Endothelial cell of umbilical vein (primary cell): Measurements from ENCODE around the gene MAGEH1. TPM values are rescaled to one million over a fixed set of nuclear protein-coding genes. Genes with fewer than 3 reads are reported as not detected.

ENCODE experiments used
- BruUV-seq: library from RNA; stranded (reverse); fragments of 400-500 nt; replicated peaks from 2 replicates; lab custom pipeline; 2021; lab: Mats Ljungman, UMichigan
- CTCF ChIA-PET: fragments of 300-600, 350-600 bp; sonication (Branson Sonifier 250); formaldehyde crosslinking; loops from one replicate; lab custom pipeline; 2021; ENCODE audit warnings: antibody characterized with exemption, inconsistent platforms; lab: Charles Lee
- POLR2A ChIA-PET: fragments of 300-600, 350-600 bp; sonication (Branson Sonifier 250); formaldehyde crosslinking; loops from one replicate; lab custom pipeline; 2021; ENCODE audit warnings: antibody characterized with exemption, inconsistent platforms; lab: Charles Lee
- DNase-seq: peaks from one replicate; pipeline ENCODE4 v3.0.0-alpha.2; 2011; ENCODE audit warnings: low read depth, low spot score
- FAIRE-seq: peaks from 2 replicates; lab custom pipeline; 2011; peaks lifted over from hg19 to GRCh38; lab: Jason Lieb, UNC
- H2AFZ ChIP-seq: 2 replicates; pipeline ENCODE4 v1.6.0; 2012; ENCODE audit warnings: low read depth, low read length, control low read depth, inconsistent platforms
- H3K27ac ChIP-seq: 2 replicates; pipeline ENCODE4 v1.5.1; 2011; ENCODE audit warnings: low read depth, mild to moderate bottlenecking, control low read depth, low read length, moderate library complexity; ENCODE audit not compliant: insufficient read depth
- H3K27me3 ChIP-seq, 2 experiments: 2 replicates each; pipeline versions ENCODE4 v1.6.0 to v1.6.1; 2011; ENCODE audit warnings: low read length in 2 of 2, mixed read lengths in 1 of 2; ENCODE audit not compliant: control insufficient read depth in 2 of 2, insufficient read depth in 2 of 2
- H3K36me3 ChIP-seq, 2 experiments: 2 replicates in 1 of 2; 3 replicates in 1 of 2; pipeline ENCODE4 v1.5.1; 2011; ENCODE audit warnings: low read length in 2 of 2, mild to moderate bottlenecking in 1 of 2, moderate library complexity in 1 of 2; ENCODE audit not compliant: control insufficient read depth in 2 of 2, insufficient read depth in 2 of 2; ENCODE audit errors: extremely low read depth in 1 of 2
- H3K4me1 ChIP-seq: 3 replicates; pipeline ENCODE4 v1.5.1; 2011; ENCODE audit warnings: mild to moderate bottlenecking, low read length; ENCODE audit not compliant: control insufficient read depth, insufficient read depth; ENCODE audit errors: extremely low read depth
- H3K4me2 ChIP-seq: 2 replicates; pipeline ENCODE4 v1.6.1; 2011; ENCODE audit warnings: low read length, control low read depth, mixed read lengths; ENCODE audit not compliant: insufficient read depth
- H3K4me3 ChIP-seq, 3 experiments: fragments of 200-600 bp in 1 of 3; sonication (generic), shearing (Covaris generic) in 1 of 3; replicated peaks in 1 of 3; 2 replicates each; pipeline ENCODE4 v1.5.1; 2011 to 2016; ENCODE audit warnings: control low read depth in 3 of 3, low read length in 3 of 3, mild to moderate bottlenecking in 2 of 3, inconsistent platforms in 1 of 3, low read depth in 1 of 3, moderate library complexity in 1 of 3; ENCODE audit not compliant: insufficient read depth in 1 of 3
- H3K79me2 ChIP-seq: 2 replicates; pipeline ENCODE4 v1.6.0; 2012; ENCODE audit warnings: low read length, inconsistent platforms; ENCODE audit not compliant: control insufficient read depth, insufficient read depth
- H3K9ac ChIP-seq: replicated peaks from 2 replicates; pipeline ENCODE3; 2011; ENCODE audit warnings: low read length, control low read depth; ENCODE audit not compliant: insufficient read depth; ENCODE audit errors: extremely low read depth
- H3K9me1 ChIP-seq: replicated peaks from 3 replicates; pipeline ENCODE4 v1.6.0; 2011; ENCODE audit warnings: mild to moderate bottlenecking, low read length; ENCODE audit not compliant: control insufficient read depth, insufficient read depth; ENCODE audit errors: extremely low read depth
- H3K9me3 ChIP-seq: replicated peaks from 2 replicates; pipeline ENCODE4 v1.5.1; 2012; ENCODE audit warnings: low read length, inconsistent platforms; ENCODE audit not compliant: control insufficient read depth, insufficient read depth
- H4K20me1 ChIP-seq: replicated peaks from 2 replicates; pipeline ENCODE3; 2011; ENCODE audit warnings: mild to moderate bottlenecking, low read length; ENCODE audit not compliant: control insufficient read depth, insufficient read depth; ENCODE audit errors: extremely low read depth
- EZH2 ChIP-seq: IDR thresholded peaks from 2 replicates; pipeline ENCODE4 v1.6.1; 2012; ENCODE audit warnings: borderline replicate concordance, low read depth, mild to moderate bottlenecking, moderate library complexity, low read length, inconsistent platforms; ENCODE audit not compliant: severe bottlenecking
- FOS ChIP-seq: IDR thresholded peaks from 2 replicates; pipeline ENCODE4 v1.6.1; 2011; ENCODE audit warnings: mild to moderate bottlenecking, low read length, moderate library complexity, borderline replicate concordance; ENCODE audit not compliant: insufficient read depth
- GATA2 ChIP-seq: IDR thresholded peaks from 2 replicates; pipeline ENCODE4 v1.7.0; 2011; ENCODE audit warnings: low read depth, mild to moderate bottlenecking, moderate library complexity, mixed read lengths, low read length; ENCODE audit not compliant: insufficient read length, insufficient read depth
- JUN ChIP-seq: IDR thresholded peaks from 2 replicates; pipeline ENCODE4 v1.6.1; 2011; ENCODE audit warnings: borderline replicate concordance, low read depth; ENCODE audit not compliant: insufficient read length, insufficient read depth
- MYC ChIP-seq: IDR thresholded peaks from one replicate; pipeline ENCODE4 v1.6.1; 2011; ENCODE audit warnings: mild to moderate bottlenecking, low read depth, low read length
- POLR2A ChIP-seq: IDR thresholded peaks from 2 replicates; pipeline ENCODE4 v1.6.1; 2012; ENCODE audit warnings: low read depth, mild to moderate bottlenecking, control low read depth, low read length
- POLR2AphosphoS5 ChIP-seq: IDR thresholded peaks from 2 replicates; pipeline ENCODE4 v1.6.1; 2012; ENCODE audit warnings: low read depth, mild to moderate bottlenecking, control low read depth, low read length, moderate library complexity; ENCODE audit not compliant: insufficient read depth
- dilution Hi-C: fragments of 300-500 bp; cut with MboI; formaldehyde crosslinking; loops from one replicate; pipeline ENCODE4 v1.15.0; 2019; ENCODE audit warnings: low sequenced_read_pairs; ENCODE audit not compliant: extremely low pct_ligation_motif_present
- intact Hi-C: fragments of 100-400 bp; cut with micrococcal nuclease; formaldehyde crosslinking; loops from one replicate; pipeline ENCODE4 v1.10.0; 2022
- polyA plus RNA-seq, 4 experiments: library from polyadenylated mRNA; depleted of rRNA in 3 of 4; stranded (reverse) in 3 of 4; unstranded in 1 of 4; fragments of >200 nt; gene quantifications; 2 replicates each; pipeline versions ENCODE4 v1.2.1 to v1.2.3, GENCODE V29; 2011 to 2012; ENCODE audit warnings: missing spikeins in 1 of 4
- total RNA-seq: library from RNA; stranded (reverse); gene quantifications from 2 replicates; pipeline ENCODE4 v1.2.3, GENCODE V29; 2021
- TF ChIP-seq, protein P1 (sequence below), 2 donors: IDR thresholded peaks; 1 replicate in 1 of 2; 2 replicates in 1 of 2; pipeline ENCODE4 v1.5.1; 2011; ENCODE audit warnings: low read length in 2 of 2, mild to moderate bottlenecking in 2 of 2, moderate library complexity in 2 of 2, control low read depth in 1 of 2, inconsistent platforms in 1 of 2, low read depth in 1 of 2; ENCODE audit not compliant: insufficient read depth in 1 of 2; ENCODE audit errors: extremely low read depth in 1 of 2
- TF ChIP-seq, protein P2 (sequence below): IDR thresholded peaks from 2 replicates; pipeline ENCODE4 v1.6.1; 2011; ENCODE audit not compliant: insufficient read depth, insufficient read length

Gene MAGEH1
- total and polyA plus RNA-seq, 2 donors (not counting 3 experiments of a cell fraction or from before 2014, with no cell fraction given): 15.1 to 32.2 TPM

DNA sequence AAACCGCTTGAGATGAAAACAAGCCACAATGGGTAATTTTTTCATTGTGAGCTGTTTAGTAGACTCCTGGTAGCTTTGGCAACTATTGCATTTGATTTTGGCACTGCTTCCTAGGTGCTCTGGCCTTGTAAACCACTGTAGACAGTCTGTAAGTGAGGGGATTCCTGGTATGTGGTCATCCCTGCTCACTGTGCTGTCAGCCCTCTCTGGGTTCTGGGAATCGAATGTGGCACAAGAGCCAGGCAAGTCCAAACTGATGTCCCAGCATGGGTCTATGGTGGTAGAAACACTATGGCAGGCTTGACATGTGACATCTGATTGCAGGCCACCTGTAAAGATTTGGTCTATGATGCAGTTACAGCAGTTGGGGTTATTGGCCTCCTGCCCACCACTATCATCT is 35.2 kb downstream of the MAGEH1 start:
- Histone ChIP-seq H4K20me1 (no peaks in the 10 kb centered on the region), H3K9ac (no peak overlapping the region), H3K36me3 (no peaks in the 10 kb centered on the region), H2AFZ (no peak overlapping the region), H3K79me2 (no peaks in the 10 kb centered on the region), H3K27ac (no peak overlapping the region), H3K9me3 (no peaks in the 10 kb centered on the region), H3K4me1 (peaks cover 2% of the 10 kb centered on the region), H3K4me2 (no peak overlapping the region), H3K9me1 (no peaks in the 10 kb centered on the region), H3K4me3 (no peak overlapping the region), H3K27me3 (no peaks in the 10 kb centered on the region)
- dilution Hi-C loops (no loop called here), intact Hi-C loops (no loop called here)
- FAIRE-seq (no peak), DNase-seq (no peak)
- CTCF ChIA-PET: no interaction called here
- BruUV-seq: no TSS peak
- TF ChIP-seq GATA2: no peak
- TF ChIP-seq, protein P1, sequence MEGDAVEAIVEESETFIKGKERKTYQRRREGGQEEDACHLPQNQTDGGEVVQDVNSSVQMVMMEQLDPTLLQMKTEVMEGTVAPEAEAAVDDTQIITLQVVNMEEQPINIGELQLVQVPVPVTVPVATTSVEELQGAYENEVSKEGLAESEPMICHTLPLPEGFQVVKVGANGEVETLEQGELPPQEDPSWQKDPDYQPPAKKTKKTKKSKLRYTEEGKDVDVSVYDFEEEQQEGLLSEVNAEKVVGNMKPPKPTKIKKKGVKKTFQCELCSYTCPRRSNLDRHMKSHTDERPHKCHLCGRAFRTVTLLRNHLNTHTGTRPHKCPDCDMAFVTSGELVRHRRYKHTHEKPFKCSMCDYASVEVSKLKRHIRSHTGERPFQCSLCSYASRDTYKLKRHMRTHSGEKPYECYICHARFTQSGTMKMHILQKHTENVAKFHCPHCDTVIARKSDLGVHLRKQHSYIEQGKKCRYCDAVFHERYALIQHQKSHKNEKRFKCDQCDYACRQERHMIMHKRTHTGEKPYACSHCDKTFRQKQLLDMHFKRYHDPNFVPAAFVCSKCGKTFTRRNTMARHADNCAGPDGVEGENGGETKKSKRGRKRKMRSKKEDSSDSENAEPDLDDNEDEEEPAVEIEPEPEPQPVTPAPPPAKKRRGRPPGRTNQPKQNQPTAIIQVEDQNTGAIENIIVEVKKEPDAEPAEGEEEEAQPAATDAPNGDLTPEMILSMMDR (IDR thresholded peaks at IDR 0.05; ENCODE audit: extremely low read depth in 1 of 2, insufficient read depth in 1 of 2, low read depth in 1 of 2, low read length in 2 of 2): no peak
- TF ChIP-seq FOS: no peak
- no peak for TF ChIP-seq JUN
- no peak for TF ChIP-seq MYC
- TF ChIP-seq, protein P2, sequence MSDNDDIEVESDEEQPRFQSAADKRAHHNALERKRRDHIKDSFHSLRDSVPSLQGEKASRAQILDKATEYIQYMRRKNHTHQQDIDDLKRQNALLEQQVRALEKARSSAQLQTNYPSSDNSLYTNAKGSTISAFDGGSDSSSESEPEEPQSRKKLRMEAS: no peak
- no peak for TF ChIP-seq POLR2A
- TF ChIP-seq EZH2: no peak
- TF ChIP-seq POLR2AphosphoS5: no peak
- POLR2A ChIA-PET: no interaction called here
